Femur (tissue), 1 donor: Measurements from ENCODE around the gene GBE1.
A peak's percentile ranks its signal among the peaks of the same experiment; 100 is the strongest.
"Not testable (repeated sequence)": the region's sequence is repeated elsewhere in the genome, so short reads cannot be mapped to it uniquely, and the experiment has no call there.

Experiments
- DNase-seq: peaks from one replicate; pipeline ENCODE4 v3.0.0-alpha.2; 2017

The GBE1 gene

GRCh38 chr3:81518945-81519344, 242.5 kb downstream of the GBE1 start:
- DNase-seq = no peak

- no peak for DNase-seq
Measured at GRCh38 chr3:81516042-81516441, 245.4 kb downstream of the GBE1 start.

GRCh38 chr3:81513591-81513990, 247.9 kb downstream of the GBE1 start:
- no peak for DNase-seq

- no peak for DNase-seq
Measured at GRCh38 chr3:81503026-81503425, 258.4 kb downstream of the GBE1 start.

GRCh38 chr3:81502236-81502635, 259.2 kb downstream of the GBE1 start:
- DNase-seq = no peak

- DNase-seq = no peak
Measured at GRCh38 chr3:81500039-81500438, 261.4 kb downstream of the GBE1 start.

- DNase-seq = no peak
Measured at GRCh38 chr3:81497572-81498251, 263.7 kb downstream of the GBE1 start.

- DNase-seq = no peak
Measured at GRCh38 chr3:81496407-81497104, 264.9 kb downstream of the GBE1 start.

- DNase-seq = not testable (repeated sequence)
Measured at GRCh38 chr3:81492471-81492870, 269.0 kb downstream of the GBE1 start.

GRCh38 chr3:81492040-81492439, 269.4 kb downstream of the GBE1 start:
- no peak for DNase-seq

- peak; percentile 73 for DNase-seq
Measured at GRCh38 chr3:81490541-81491288, 270.7 kb downstream of the GBE1 start.

GRCh38 chr3:81485444-81485865, 276.0 kb downstream of the GBE1 start:
- peak; percentile 72 for DNase-seq

- DNase-seq = no peak
Measured at GRCh38 chr3:81484520-81484919, 276.9 kb downstream of the GBE1 start.

GRCh38 chr3:81483046-81483445, 278.4 kb downstream of the GBE1 start:
- DNase-seq = no peak

GRCh38 chr3:81477740-81478139, 283.7 kb downstream of the GBE1 start:
- no peak for DNase-seq

GRCh38 chr3:81476692-81477091, 284.8 kb downstream of the GBE1 start:
- peak; percentile 18 for DNase-seq

- DNase-seq = no peak
Measured at GRCh38 chr3:81472600-81473362, 288.7 kb downstream of the GBE1 start.

GRCh38 chr3:81470524-81471278, 290.7 kb downstream of the GBE1 start:
- DNase-seq = no peak

GRCh38 chr3:81468391-81468790, 293.1 kb downstream of the GBE1 start:
- DNase-seq = no peak

GRCh38 chr3:81466201-81466560, 295.3 kb downstream of the GBE1 start:
- no peak for DNase-seq

GRCh38 chr3:81465510-81466200, 295.8 kb downstream of the GBE1 start:
- no peak for DNase-seq

GRCh38 chr3:81463781-81464180, 297.7 kb downstream of the GBE1 start:
- DNase-seq = no peak
